Peyer's patch (tissue), 4 donors: ENCODE data around the gene NOS3.

ENCODE experiments used
- POLR2A ChIP-seq, 2 donors: fragments of 450-650 bp; IDR thresholded peaks; one replicate each; pipeline ENCODE4 v1.5.1; 2017; ENCODE audit warnings: antibody characterized with exemption in 2 of 2, mild to moderate bottlenecking in 2 of 2, moderate library complexity in 2 of 2
- TF ChIP-seq, protein P1 (sequence below), 6 experiments: fragments of 450-650 bp in 4 of 6; fragments of 200-600 bp in 2 of 6; sonication (generic) in 1 of 6; IDR thresholded peaks; one replicate each; pipeline ENCODE4 v1.5.1; 2017 to 2019; ENCODE audit warnings: antibody characterized with exemption in 6 of 6, mild to moderate bottlenecking in 3 of 6, moderate library complexity in 1 of 6

DNA sequence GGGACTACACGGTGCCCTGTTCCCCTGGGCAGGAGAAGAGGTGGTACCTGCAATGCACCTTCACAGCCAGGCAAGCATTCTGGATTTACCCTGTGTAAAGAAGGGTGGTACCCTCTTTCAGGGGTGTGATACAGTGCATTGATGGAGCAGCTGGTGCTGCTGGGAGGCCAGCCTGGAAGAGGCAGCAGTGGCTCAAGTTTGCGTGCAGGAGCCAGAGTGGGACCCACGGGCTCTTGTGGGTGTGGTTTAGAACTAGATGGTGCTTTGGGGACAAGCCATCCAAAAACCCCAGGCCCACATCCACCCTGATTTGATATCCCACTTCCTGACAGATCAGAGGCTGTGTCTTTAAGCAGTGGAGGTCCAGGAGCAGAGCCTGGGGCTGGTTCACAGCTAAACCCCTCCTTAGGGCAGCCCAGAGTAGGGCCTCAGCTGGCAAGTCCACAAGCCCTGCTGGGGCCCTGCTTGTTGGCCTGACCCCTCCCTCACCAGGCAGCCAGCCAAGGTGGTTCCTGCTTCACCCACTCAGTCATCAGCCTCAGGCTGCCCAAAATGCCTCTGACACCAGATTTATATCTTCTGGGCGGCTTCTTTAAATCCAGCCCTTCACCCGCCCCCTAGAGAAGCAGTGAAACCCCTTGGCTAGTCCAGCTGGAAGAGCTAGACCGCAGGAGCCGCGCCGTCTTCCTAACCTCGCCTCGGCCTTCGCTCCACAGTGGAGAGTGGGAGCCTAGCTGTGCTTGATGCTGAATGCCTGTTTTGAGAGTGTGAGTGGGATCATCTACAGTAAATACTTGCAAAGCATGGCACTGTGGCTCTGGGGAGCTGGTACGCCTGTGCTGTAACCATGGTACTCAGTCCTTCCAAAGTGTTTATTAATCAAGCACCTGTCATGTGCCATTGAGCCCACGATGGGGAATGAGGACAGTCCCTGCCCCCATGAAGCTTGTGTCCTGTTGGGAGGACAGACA, 56.1 kb downstream of the NOS3 start:
- TF ChIP-seq, protein P1, sequence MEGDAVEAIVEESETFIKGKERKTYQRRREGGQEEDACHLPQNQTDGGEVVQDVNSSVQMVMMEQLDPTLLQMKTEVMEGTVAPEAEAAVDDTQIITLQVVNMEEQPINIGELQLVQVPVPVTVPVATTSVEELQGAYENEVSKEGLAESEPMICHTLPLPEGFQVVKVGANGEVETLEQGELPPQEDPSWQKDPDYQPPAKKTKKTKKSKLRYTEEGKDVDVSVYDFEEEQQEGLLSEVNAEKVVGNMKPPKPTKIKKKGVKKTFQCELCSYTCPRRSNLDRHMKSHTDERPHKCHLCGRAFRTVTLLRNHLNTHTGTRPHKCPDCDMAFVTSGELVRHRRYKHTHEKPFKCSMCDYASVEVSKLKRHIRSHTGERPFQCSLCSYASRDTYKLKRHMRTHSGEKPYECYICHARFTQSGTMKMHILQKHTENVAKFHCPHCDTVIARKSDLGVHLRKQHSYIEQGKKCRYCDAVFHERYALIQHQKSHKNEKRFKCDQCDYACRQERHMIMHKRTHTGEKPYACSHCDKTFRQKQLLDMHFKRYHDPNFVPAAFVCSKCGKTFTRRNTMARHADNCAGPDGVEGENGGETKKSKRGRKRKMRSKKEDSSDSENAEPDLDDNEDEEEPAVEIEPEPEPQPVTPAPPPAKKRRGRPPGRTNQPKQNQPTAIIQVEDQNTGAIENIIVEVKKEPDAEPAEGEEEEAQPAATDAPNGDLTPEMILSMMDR (IDR thresholded peaks at IDR 0.05) = no peak
- TF ChIP-seq POLR2A (IDR thresholded peaks at IDR 0.05) = no peak
